HL-60 (cell line): ENCODE results near the gene CCDC6.

ENCODE experiments used
- POLR2AphosphoS5 ChIP-seq: IDR thresholded peaks from 2 replicates; pipeline ENCODE4 v1.6.1; 2012; ENCODE audit warnings: low read depth
- REST ChIP-seq: IDR thresholded peaks from 2 replicates; pipeline ENCODE4 v1.6.1; 2012; ENCODE audit warnings: low read depth; ENCODE audit not compliant: insufficient replicate concordance
- SPI1 ChIP-seq: IDR thresholded peaks from 2 replicates; pipeline ENCODE4 v1.6.1; 2012; ENCODE audit warnings: low read depth, mild to moderate bottlenecking, borderline replicate concordance
- TF ChIP-seq, protein P1 (sequence below): IDR thresholded peaks from one replicate; pipeline ENCODE4 v1.5.1; 2011; ENCODE audit warnings: low read length, control low read depth, inconsistent platforms; ENCODE audit not compliant: insufficient read depth

DNA sequence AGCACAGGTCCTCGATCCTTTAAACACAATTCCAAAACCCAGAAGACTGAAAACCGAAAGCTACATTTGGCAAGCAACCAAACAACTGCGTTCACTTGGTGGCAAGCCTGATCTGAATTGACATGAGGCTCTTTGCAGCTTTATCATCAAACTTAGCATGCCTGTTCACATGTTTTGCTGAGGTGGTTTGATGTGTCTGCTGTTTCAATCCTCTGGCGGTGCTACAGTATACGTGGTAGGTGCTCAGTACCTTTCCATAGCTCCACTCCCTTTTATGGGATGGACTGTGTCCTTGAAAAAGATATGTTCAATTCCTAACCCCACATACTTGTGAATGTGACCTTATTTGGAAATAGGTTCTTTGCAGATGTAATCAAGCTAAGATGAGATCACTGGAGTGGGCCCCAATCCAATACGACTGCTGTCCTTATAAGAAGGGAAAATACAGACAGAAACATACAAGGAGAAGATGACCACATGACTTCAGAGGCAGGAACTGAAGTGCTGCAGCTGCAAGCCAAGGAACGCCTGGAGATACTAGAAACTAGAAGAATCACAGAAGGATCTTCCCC, 33.4 kb downstream of the CCDC6 start:
- TF ChIP-seq, protein P1, sequence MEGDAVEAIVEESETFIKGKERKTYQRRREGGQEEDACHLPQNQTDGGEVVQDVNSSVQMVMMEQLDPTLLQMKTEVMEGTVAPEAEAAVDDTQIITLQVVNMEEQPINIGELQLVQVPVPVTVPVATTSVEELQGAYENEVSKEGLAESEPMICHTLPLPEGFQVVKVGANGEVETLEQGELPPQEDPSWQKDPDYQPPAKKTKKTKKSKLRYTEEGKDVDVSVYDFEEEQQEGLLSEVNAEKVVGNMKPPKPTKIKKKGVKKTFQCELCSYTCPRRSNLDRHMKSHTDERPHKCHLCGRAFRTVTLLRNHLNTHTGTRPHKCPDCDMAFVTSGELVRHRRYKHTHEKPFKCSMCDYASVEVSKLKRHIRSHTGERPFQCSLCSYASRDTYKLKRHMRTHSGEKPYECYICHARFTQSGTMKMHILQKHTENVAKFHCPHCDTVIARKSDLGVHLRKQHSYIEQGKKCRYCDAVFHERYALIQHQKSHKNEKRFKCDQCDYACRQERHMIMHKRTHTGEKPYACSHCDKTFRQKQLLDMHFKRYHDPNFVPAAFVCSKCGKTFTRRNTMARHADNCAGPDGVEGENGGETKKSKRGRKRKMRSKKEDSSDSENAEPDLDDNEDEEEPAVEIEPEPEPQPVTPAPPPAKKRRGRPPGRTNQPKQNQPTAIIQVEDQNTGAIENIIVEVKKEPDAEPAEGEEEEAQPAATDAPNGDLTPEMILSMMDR, result no peak
- TF ChIP-seq REST (no peak), POLR2AphosphoS5 (no peak), SPI1 (no peak)
